SK-N-SH (cell line): Measurements from ENCODE around the gene PTPN6. TPM values are rescaled to one million over a fixed set of nuclear protein-coding genes. Genes with fewer than 3 reads are reported as not detected.

ENCODE experiments used
- CTCF ChIA-PET: fragments of 300-600, 350-600 bp; formaldehyde crosslinking; extraction: SDS; loops from one replicate; lab custom pipeline; 2021; lab: Yijun Ruan, JAX
- POLR2A ChIA-PET: fragments of 350-600 bp; sonication (Branson Sonifier 250); formaldehyde crosslinking; extraction: SDS; loops from one replicate; lab custom pipeline; 2020; ENCODE audit warnings: antibody characterized with exemption, inconsistent platforms; lab: Yijun Ruan, JAX
- DNase-seq: peaks from one replicate; pipeline ENCODE4 v3.0.0; 2012
- H2AFZ ChIP-seq: fragments of 200-600 bp; sonication (generic); 2 replicates; pipeline ENCODE4 v1.8.1; 2016; ENCODE audit warnings: antibody characterized with exemption, mild to moderate bottlenecking, low read depth
- H3F3A ChIP-seq: fragments of 200-600 bp; sonication (generic); replicated peaks from 2 replicates; pipeline ENCODE3; 2016; ENCODE audit warnings: antibody characterized with exemption, mild to moderate bottlenecking; ENCODE audit not compliant: insufficient read depth
- H3K27ac ChIP-seq, 2 experiments: fragments of 200-500 bp in 1 of 2; fragments of 200-600 bp in 1 of 2; sonication (Bioruptor generic) in 1 of 2; sonication (generic), shearing (Covaris generic) in 1 of 2; 2 replicates each; pipeline versions ENCODE4 v1.5.1 to v1.6.1; 2014 to 2016; ENCODE audit warnings: low read depth in 2 of 2, inconsistent platforms in 1 of 2, low read length in 1 of 2, mild to moderate bottlenecking in 1 of 2, mixed read lengths in 1 of 2
- H3K27me3 ChIP-seq: fragments of 200-600 bp; sonication (generic), shearing (Covaris generic); 2 replicates; pipeline ENCODE4 v1.6.1; 2016; ENCODE audit warnings: mixed run types; ENCODE audit not compliant: insufficient read depth
- H3K36me3 ChIP-seq, 2 experiments: fragments of 200-500 bp in 1 of 2; fragments of 200-600 bp in 1 of 2; sonication (Bioruptor generic) in 1 of 2; sonication (generic) in 1 of 2; replicated peaks in 1 of 2; 2 replicates each; pipeline versions ENCODE3 to v1.5.1; 2014 to 2016; ENCODE audit warnings: low read length in 1 of 2, mild to moderate bottlenecking in 1 of 2; ENCODE audit not compliant: insufficient read depth in 2 of 2, control insufficient read depth in 1 of 2
- H3K4me1 ChIP-seq, 2 experiments: fragments of 200-500 bp in 1 of 2; fragments of 200-600 bp in 1 of 2; sonication (Bioruptor generic) in 1 of 2; sonication (generic), shearing (Covaris generic) in 1 of 2; 2 replicates each; pipeline versions ENCODE4 v1.5.1 to v1.6.1; 2014 to 2016; ENCODE audit warnings: low read depth in 1 of 2, low read length in 1 of 2, mixed run types in 1 of 2; ENCODE audit not compliant: insufficient read depth in 2 of 2, control insufficient read depth in 1 of 2
- H3K4me2 ChIP-seq: fragments of 200-600 bp; sonication (generic), shearing (Covaris generic); 2 replicates; pipeline ENCODE4 v1.6.1; 2017; ENCODE audit warnings: mixed run types
- H3K4me3 ChIP-seq, 2 experiments: fragments of 200-500 bp in 1 of 2; fragments of 200-600 bp in 1 of 2; sonication (Bioruptor generic) in 1 of 2; sonication (generic), shearing (Covaris generic) in 1 of 2; 2 replicates each; pipeline versions ENCODE4 v1.5.1 to v1.8.1; 2014 to 2016; ENCODE audit warnings: low read depth in 2 of 2, inconsistent platforms in 1 of 2, low read length in 1 of 2, mild to moderate bottlenecking in 1 of 2, mixed read lengths in 1 of 2, moderate library complexity in 1 of 2
- H3K79me2 ChIP-seq: fragments of 200-600 bp; sonication (generic); 2 replicates; pipeline ENCODE4 v1.8.1; 2017; ENCODE audit warnings: mild to moderate bottlenecking; ENCODE audit not compliant: insufficient read depth
- H3K9ac ChIP-seq: fragments of 200-600 bp; sonication (generic); 2 replicates; pipeline ENCODE4 v1.6.1; 2017; ENCODE audit warnings: mixed run types
- H3K9me2 ChIP-seq: fragments of 200-600 bp; sonication (generic); 2 replicates; pipeline ENCODE4 v1.6.1; 2017; ENCODE audit warnings: mixed run types
- H3K9me3 ChIP-seq: fragments of 200-600 bp; sonication (generic); 2 replicates; pipeline ENCODE4 v1.6.1; 2017; ENCODE audit warnings: mixed run types, mild to moderate bottlenecking, moderate library complexity
- H4K20me1 ChIP-seq: fragments of 200-600 bp; sonication (generic); 2 replicates; pipeline ENCODE4 v1.6.1; 2017; ENCODE audit warnings: mild to moderate bottlenecking, mixed run types; ENCODE audit not compliant: insufficient read depth
- CHD2 ChIP-seq: fragments of 150-350 bp; IDR thresholded peaks from 2 replicates; pipeline ENCODE4 v1.6.1; 2018; ENCODE audit warnings: low read length; ENCODE audit not compliant: partially characterized antibody
- CTCF ChIP-seq: fragments of 200-600 bp; sonication (generic); IDR thresholded peaks from 2 replicates; pipeline ENCODE4 v1.6.1; 2017; ENCODE audit warnings: antibody characterized with exemption, mild to moderate bottlenecking, moderate library complexity
- ELF1 ChIP-seq: IDR thresholded peaks from 2 replicates; pipeline ENCODE4 v1.4.0; 2012
- EP300 ChIP-seq, 2 experiments: IDR thresholded peaks; 2 replicates each; pipeline versions ENCODE4 v1.4.0 to v1.6.1; 2012; ENCODE audit warnings: borderline replicate concordance in 1 of 2, low read depth in 1 of 2, low read length in 1 of 2
- EZH2phosphoT487 ChIP-seq: fragments of 200-600 bp; sonication (generic); IDR thresholded peaks from 2 replicates; pipeline ENCODE4 v1.6.1; 2017; ENCODE audit warnings: low read depth, mixed run types, mild to moderate bottlenecking, antibody characterized with exemption, moderate library complexity, borderline replicate concordance
- FOXJ3 ChIP-seq: sonication (generic); formaldehyde crosslinking; IDR thresholded peaks from 2 replicates; pipeline ENCODE4 v1.5.1; 2020; ENCODE audit warnings: mild to moderate bottlenecking, missing genetic modification reagents
- FOXM1 ChIP-seq: IDR thresholded peaks from 2 replicates; pipeline ENCODE4 v1.4.0; 2012; ENCODE audit warnings: low read depth, mild to moderate bottlenecking
- GABPA ChIP-seq: IDR thresholded peaks from 2 replicates; pipeline ENCODE4 v1.4.0; 2012; ENCODE audit warnings: low read depth, mild to moderate bottlenecking
- NFIC ChIP-seq: IDR thresholded peaks from 2 replicates; pipeline ENCODE4 v1.4.0; 2012; ENCODE audit warnings: borderline replicate concordance
- NRF1 ChIP-seq: IDR thresholded peaks from 2 replicates; pipeline ENCODE4 v1.6.1; 2012; ENCODE audit warnings: low read depth, mild to moderate bottlenecking, low read length
- PBX3 ChIP-seq: IDR thresholded peaks from 2 replicates; pipeline ENCODE4; 2012
- POLR2AphosphoS5 ChIP-seq: IDR thresholded peaks from 2 replicates; pipeline ENCODE4 v1.6.1; 2012; ENCODE audit warnings: low read depth, low read length
- RAD21 ChIP-seq: IDR thresholded peaks from 2 replicates; pipeline ENCODE4 v1.6.1; 2012; ENCODE audit warnings: mild to moderate bottlenecking, low read length
- RXRA ChIP-seq: IDR thresholded peaks from 2 replicates; pipeline ENCODE4 v1.4.0; 2012; ENCODE audit warnings: low read depth, mild to moderate bottlenecking, borderline replicate concordance
- SMC3 ChIP-seq: IDR thresholded peaks from 2 replicates; pipeline ENCODE4 v1.6.1; 2012; ENCODE audit warnings: low read depth, low read length, improper control_type of control experiment
- USF2 ChIP-seq: fragments of 150-350 bp; IDR thresholded peaks from 2 replicates; pipeline ENCODE4 v1.6.1; 2017; ENCODE audit warnings: antibody characterized with exemption, low read length, low read depth, borderline replicate concordance
- YY1 ChIP-seq: IDR thresholded peaks from 2 replicates; pipeline ENCODE4 v1.4.0; 2012; ENCODE audit warnings: low read depth, mild to moderate bottlenecking
- WGBS: methylation state at CpG from one replicate; pipeline ENCODE4 v1.1.6; 2017; ENCODE audit warnings: low lambda C conversion rate; 5-methylcytosine and 5-hydroxymethylcytosine counted together
- polyA plus RNA-seq, 3 experiments: library from polyadenylated mRNA; depleted of rRNA; stranded (reverse); fragments of >200 nt; gene quantifications; 2 replicates each; pipeline ENCODE4 v1.2.3, GENCODE V29; 2012
- TF ChIP-seq, protein P1 (sequence below): fragments of 150-350 bp; IDR thresholded peaks from 2 replicates; pipeline ENCODE4 v1.6.1; 2016; ENCODE audit warnings: mild to moderate bottlenecking, low read depth, low read length

The PTPN6 gene
- polyA plus RNA-seq, 1 of the 3 experiments (the other 2 are of a cell fraction), result 0.12 TPM

GRCh38 chr12:6941267-6941666 is 9.9 kb upstream of the PTPN6 start (continued):
- no peak for TF ChIP-seq RXRA
- TF ChIP-seq GABPA, result no peak

- CTCF ChIA-PET, result interaction anchor here (1.0 to 9.2 kb wide), 5 partner anchors 13 to 73 kb away, joined by 3 to 134 read pairs (median 33); partner anchors contain the start of genes ATN1 and SPSB2
- Histone ChIP-seq H3K4me2 (no peak overlapping the region), H3K9me3 (no peaks in the 10 kb centered on the region), H3K27ac (peak overlapping the region in 1 of 2 experiments; percentile 17; a peak in 1 of 4 replicates), H3K36me3 (peaks cover 28 to 33% of the 10 kb centered on the region in 2 experiments), H3K9me2 (no peaks in the 10 kb centered on the region), H4K20me1 (no peaks in the 10 kb centered on the region), H3K79me2 (peaks cover 27% of the 10 kb centered on the region)
- POLR2A ChIA-PET, result interaction anchor here (0.9 kb wide), 1 partner anchor 90 kb away, joined by 4 read pairs; the partner anchor contains the start of gene CDCA3
- no peak for DNase-seq
- TF ChIP-seq NRF1, result no peak
- TF ChIP-seq USF2, result no peak
- TF ChIP-seq GABPA, result no peak
- no peak for TF ChIP-seq ELF1
- no peak for TF ChIP-seq YY1
- TF ChIP-seq EP300 (IDR thresholded peaks at IDR 0.05; ENCODE audit: borderline replicate concordance in 1 of 2, low read depth in 1 of 2, low read length in 1 of 2), result no peak
- no peak for TF ChIP-seq RXRA
- TF ChIP-seq CHD2, result no peak
- TF ChIP-seq FOXM1, result no peak
- no peak for TF ChIP-seq EZH2phosphoT487
- TF ChIP-seq, protein P1, sequence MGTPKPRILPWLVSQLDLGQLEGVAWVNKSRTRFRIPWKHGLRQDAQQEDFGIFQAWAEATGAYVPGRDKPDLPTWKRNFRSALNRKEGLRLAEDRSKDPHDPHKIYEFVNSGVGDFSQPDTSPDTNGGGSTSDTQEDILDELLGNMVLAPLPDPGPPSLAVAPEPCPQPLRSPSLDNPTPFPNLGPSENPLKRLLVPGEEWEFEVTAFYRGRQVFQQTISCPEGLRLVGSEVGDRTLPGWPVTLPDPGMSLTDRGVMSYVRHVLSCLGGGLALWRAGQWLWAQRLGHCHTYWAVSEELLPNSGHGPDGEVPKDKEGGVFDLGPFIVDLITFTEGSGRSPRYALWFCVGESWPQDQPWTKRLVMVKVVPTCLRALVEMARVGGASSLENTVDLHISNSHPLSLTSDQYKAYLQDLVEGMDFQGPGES, result no peak
- no peak for TF ChIP-seq SMC3
- TF ChIP-seq POLR2AphosphoS5, result no peak
- no peak for TF ChIP-seq CTCF
- TF ChIP-seq PBX3, result no peak
- no peak for TF ChIP-seq NFIC
- TF ChIP-seq RAD21, result no peak
- TF ChIP-seq FOXJ3, result no peak
- TF ChIP-seq, all 33 proteins: peak for 0
- H2AFZ ChIP-seq, result no peak overlapping the region
- peaks cover 6 to 29% of the 10 kb centered on the region in 2 experiments; a peak in 3 of 4 replicates for H3K4me1 ChIP-seq
- no peak overlapping the region for H3K9ac ChIP-seq
- peaks cover 65% of the 10 kb centered on the region for H3F3A ChIP-seq
- no peak overlapping the region for H3K4me3 ChIP-seq
- WGBS, result 84% methylated on average over 12 of the region's 12 CpGs
- no peaks in the 10 kb centered on the region for H3K27me3 ChIP-seq
These were observed 9.4 kb upstream of the PTPN6 start for GRCh38 chr12:6941782-6942181.
